Measurements from ENCODE around the gene KIF26A.

KIF26A gene

DNA sequence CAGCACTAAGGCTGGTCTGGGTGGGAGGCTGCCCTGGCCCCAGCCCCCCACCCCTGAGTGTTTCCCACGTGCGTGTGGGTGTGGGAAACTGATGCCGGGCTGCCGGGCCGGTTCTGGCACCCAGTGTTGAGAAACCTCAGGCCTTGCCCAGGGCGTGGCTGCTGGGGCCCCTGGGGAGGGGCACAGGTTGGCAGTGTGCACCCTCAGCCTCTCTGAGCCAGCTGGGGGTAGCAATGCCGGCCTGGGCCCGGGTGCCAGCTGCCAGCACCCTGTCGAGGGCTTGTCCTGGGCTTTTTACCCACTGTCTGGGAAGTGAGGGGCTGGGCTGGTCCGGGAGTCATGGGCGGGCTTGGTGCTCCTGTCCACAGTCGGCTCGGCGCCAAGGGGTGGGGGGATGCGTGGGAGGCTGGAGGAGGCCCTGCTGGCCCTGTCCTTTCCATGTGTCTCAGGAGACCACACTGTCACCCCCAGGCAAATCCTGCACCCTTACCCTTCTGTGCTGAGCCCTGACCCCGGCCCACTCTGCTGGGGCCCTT is 37.2 kb upstream of the KIF26A start:
- H3K27ac ChIP-seq (ENCODE audit: extremely low read depth, low read depth, low read length) = no peak overlapping the region
- no peaks in the 10 kb centered on the region for H3K4me1 ChIP-seq (ENCODE audit: control insufficient read depth, insufficient read depth, low read length)
- no peak overlapping the region for H3K4me3 ChIP-seq (ENCODE audit: low read depth, low read length)
- CTCF ChIA-PET = no interaction called here
- TF ChIP-seq EGR2 (tag by site-specific recombination; IDR thresholded peaks at IDR 0.05; ENCODE audit: low read depth) (peak; percentile 56; the same call in 1 of the 2 replicates), MYNN (tag by site-specific recombination; IDR thresholded peaks at IDR 0.05; ENCODE audit: borderline replicate concordance) (no peak), ZFHX2 (tag by site-specific recombination; conservative IDR thresholded peaks at IDR 0.05) (peak; percentile 83), ZBTB7A (tag by site-specific recombination; IDR thresholded peaks at IDR 0.05; ENCODE audit: low read depth) (no peak), GLI2 (tag by site-specific recombination; IDR thresholded peaks at IDR 0.05; ENCODE audit: borderline replicate concordance, low read depth) (no peak)
- no peaks in the 10 kb centered on the region for H3K9me3 ChIP-seq (ENCODE audit: control insufficient read depth, insufficient read depth, low read depth, low read length)
- POLR2A ChIA-PET = no interaction called here
- no peaks in the 10 kb centered on the region for H3K36me3 ChIP-seq (ENCODE audit: control insufficient read depth in 2 of 2, insufficient read depth in 1 of 2, low read length in 2 of 2)

DNA sequence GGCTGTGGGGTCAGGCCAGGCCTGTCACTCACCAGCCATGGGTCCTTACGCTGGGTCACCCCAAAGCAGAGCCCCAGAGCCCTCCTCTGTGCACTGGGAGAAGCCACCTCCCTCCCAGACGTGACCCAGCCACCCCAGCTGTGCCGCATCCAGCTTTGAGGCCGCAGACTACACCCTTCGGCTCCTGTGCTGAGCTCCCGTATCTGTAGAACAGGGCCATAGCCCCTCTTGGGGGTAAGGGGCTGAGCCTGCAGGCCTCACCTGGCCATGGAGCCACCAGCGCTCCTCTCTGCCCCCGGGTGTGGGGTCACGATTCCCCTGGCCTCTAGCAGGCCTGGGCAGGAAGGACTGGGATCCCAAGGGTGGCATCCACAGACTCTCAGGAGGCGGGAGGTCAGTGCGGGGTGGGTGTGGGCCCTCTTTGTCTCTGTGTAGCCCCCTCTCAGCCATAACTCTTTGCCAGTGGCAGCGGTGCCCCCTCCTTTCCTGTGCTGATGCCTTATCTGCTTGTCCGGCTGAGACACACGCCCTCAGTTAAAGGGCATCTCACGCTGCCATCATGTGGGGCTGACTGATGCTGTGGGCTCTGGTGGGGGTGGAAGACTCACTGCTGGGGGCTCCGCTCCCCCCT is 36.6 kb upstream of the KIF26A start:
- no peak for TF ChIP-seq ZEB2 (tag by site-specific recombination; IDR thresholded peaks at IDR 0.05)
- no peak for TF ChIP-seq OSR2 (tag by site-specific recombination; IDR thresholded peaks at IDR 0.05)
- TF ChIP-seq ZNF626 (tag by site-specific recombination; IDR thresholded peaks at IDR 0.05) = no peak
- TF ChIP-seq TRIM28 (IDR thresholded peaks at IDR 0.05; ENCODE audit: borderline replicate concordance, low read length) = no peak
- no peak for TF ChIP-seq SETDB1 (IDR thresholded peaks at IDR 0.05; ENCODE audit: insufficient read length, low read length)
- no peak for TF ChIP-seq ZNF664 (tag by site-specific recombination; IDR thresholded peaks at IDR 0.05)
- no peak for TF ChIP-seq REPIN1 (tag by site-specific recombination; IDR thresholded peaks at IDR 0.05; ENCODE audit: low read depth)
- TF ChIP-seq, protein P1, sequence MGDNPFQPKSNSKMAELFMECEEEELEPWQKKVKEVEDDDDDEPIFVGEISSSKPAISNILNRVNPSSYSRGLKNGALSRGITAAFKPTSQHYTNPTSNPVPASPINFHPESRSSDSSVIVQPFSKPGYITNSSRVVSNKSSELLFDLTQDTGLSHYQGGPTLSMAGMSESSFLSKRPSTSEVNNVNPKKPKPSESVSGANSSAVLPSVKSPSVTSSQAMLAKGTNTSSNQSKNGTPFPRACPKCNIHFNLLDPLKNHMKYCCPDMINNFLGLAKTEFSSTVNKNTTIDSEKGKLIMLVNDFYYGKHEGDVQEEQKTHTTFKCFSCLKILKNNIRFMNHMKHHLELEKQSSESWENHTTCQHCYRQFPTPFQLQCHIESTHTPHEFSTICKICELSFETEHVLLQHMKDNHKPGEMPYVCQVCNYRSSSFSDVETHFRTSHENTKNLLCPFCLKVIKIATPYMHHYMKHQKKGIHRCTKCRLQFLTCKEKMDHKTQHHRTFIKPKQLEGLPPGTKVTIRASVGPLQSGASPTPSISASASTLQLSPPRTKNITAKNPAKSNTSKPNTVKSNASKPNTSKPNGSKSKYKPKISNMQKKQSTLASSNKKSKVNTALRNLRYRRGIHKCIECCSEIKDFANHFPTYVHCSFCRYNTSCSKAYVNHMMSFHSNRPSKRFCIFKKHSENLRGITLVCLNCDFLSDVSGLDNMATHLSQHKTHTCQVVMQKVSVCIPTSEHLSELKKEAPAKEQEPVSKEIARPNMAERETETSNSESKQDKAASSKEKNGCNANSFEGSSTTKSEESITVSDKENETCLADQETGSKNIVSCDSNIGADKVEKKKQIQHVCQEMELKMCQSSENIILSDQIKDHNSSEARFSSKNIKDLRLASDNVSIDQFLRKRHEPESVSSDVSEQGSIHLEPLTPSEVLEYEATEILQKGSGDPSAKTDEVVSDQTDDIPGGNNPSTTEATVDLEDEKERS (tag by site-specific recombination; IDR thresholded peaks at IDR 0.05) = no peak
- TF ChIP-seq, protein P2, sequence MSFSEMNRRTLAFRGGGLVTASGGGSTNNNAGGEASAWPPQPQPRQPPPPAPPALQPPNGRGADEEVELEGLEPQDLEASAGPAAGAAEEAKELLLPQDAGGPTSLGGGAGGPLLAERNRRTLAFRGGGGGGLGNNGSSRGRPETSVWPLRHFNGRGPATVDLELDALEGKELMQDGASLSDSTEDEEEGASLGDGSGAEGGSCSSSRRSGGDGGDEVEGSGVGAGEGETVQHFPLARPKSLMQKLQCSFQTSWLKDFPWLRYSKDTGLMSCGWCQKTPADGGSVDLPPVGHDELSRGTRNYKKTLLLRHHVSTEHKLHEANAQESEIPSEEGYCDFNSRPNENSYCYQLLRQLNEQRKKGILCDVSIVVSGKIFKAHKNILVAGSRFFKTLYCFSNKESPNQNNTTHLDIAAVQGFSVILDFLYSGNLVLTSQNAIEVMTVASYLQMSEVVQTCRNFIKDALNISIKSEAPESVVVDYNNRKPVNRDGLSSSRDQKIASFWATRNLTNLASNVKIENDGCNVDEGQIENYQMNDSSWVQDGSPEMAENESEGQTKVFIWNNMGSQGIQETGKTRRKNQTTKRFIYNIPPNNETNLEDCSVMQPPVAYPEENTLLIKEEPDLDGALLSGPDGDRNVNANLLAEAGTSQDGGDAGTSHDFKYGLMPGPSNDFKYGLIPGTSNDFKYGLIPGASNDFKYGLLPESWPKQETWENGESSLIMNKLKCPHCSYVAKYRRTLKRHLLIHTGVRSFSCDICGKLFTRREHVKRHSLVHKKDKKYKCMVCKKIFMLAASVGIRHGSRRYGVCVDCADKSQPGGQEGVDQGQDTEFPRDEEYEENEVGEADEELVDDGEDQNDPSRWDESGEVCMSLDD (tag by site-specific recombination; IDR thresholded peaks at IDR 0.05) = no peak
- TF ChIP-seq ZNF623 (tag by site-specific recombination; IDR thresholded peaks at IDR 0.05) = no peak
- no peak for TF ChIP-seq ZSCAN23 (tag by site-specific recombination; IDR thresholded peaks at IDR 0.05)
- Histone ChIP-seq H3K27ac (ENCODE audit: extremely low read depth, low read depth, low read length) (no peak overlapping the region), H3K36me3 (ENCODE audit: control insufficient read depth in 2 of 2, insufficient read depth in 1 of 2, low read length in 2 of 2) (no peaks in the 10 kb centered on the region), H3K9me3 (ENCODE audit: control insufficient read depth, insufficient read depth, low read depth, low read length) (no peaks in the 10 kb centered on the region), H3K4me1 (ENCODE audit: control insufficient read depth, insufficient read depth, low read length) (no peaks in the 10 kb centered on the region), H3K4me3 (ENCODE audit: low read depth, low read length) (no peak overlapping the region)
- CTCF ChIA-PET = no interaction called here
- POLR2A ChIA-PET = no interaction called here

Measured in HEK293 (cell line).